ENCODE measurements around the gene NOP9. TPM values are rescaled to one million over a fixed set of nuclear protein-coding genes. Genes with fewer than 3 reads are reported as not detected.
"Not testable (repeated sequence)": the region's sequence is repeated elsewhere in the genome, so short reads cannot be mapped to it uniquely, and the experiment has no call there.

Gene NOP9
- total RNA-seq, 1 donor from 2014 or later, result 14.8 TPM

DNA sequence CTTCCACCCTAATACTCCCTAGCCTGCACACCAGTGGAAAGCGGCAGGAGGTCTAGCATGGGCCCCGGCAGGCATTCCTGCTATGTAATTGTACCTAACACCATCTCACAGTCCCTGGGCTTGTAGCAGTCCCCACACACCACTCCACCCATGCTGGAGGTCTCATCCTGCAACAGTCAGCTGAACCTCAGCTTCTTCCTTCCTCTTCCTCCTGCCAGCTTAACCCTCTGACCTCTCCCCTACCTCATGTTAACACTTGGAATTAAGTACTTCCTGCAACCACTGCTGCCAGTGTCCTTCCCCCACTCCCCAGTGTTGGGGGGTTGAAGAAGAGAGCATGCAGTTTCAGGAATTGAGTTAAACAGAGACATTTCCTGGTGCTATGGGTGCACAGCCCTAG lies 27.7 kb downstream of the NOP9 start:
- H3K27me3 ChIP-seq, result peaks cover 40% of the 10 kb centered on the region
- no peaks in the 10 kb centered on the region for H3K36me3 Mint-ChIP-seq
- no peak overlapping the region for H2AFZ ChIP-seq (replicated peaks)
- no peak for TF ChIP-seq EZH2phosphoT487 (IDR thresholded peaks at IDR 0.05)
- no peak overlapping the region for H3K27ac Mint-ChIP-seq
- peaks cover 6% of the 10 kb centered on the region for H3K4me1 Mint-ChIP-seq
- H3K4me1 ChIP-seq, result peaks cover under 1% of the 10 kb centered on the region
- no peaks in the 10 kb centered on the region for H3K9me3 ChIP-seq (ENCODE audit: low read depth)
- H4K20me1 ChIP-seq (ENCODE audit: low read depth), result no peaks in the 10 kb centered on the region
- H3K27me3 Mint-ChIP-seq (ENCODE audit: insufficient read depth, low read depth), result peaks cover 35% of the 10 kb centered on the region
- H3K9me3 Mint-ChIP-seq, result no peaks in the 10 kb centered on the region
- no peaks in the 10 kb centered on the region for H3K36me3 ChIP-seq
- DNase-seq (ENCODE audit: low spot score), result no peak
- no peaks in the 10 kb centered on the region for H3K79me2 ChIP-seq (ENCODE audit: low read depth)
- no peak overlapping the region for H3K4me2 ChIP-seq
- no peak overlapping the region for H3K9ac ChIP-seq
- H3K27ac ChIP-seq, result no peak overlapping the region
- H3F3A ChIP-seq (ENCODE audit: low read depth), result peaks cover 10% of the 10 kb centered on the region
- H3K4me3 Mint-ChIP-seq, result peak overlapping the region; percentile 30
- no peak overlapping the region for H3K4me3 ChIP-seq

DNA sequence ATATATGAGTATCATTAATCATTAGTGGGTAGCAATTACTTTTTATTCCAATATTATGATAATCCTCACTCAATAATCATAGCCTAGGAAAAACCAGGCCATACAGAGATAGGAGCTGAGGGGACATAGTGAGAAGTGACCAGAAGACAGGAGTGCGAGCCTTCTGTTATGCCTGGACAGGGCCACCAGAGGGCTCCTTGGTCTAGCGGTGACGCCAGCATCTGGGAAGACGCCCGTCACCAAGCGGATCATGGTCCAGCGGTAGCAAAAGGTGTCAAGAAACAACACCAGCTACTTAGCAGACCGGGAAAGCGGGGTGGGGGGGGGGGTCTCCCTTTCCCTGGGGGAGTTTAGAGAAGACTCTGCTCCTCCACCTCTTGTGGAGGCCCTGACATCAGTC lies 28.3 kb downstream of the NOP9 start:
- not testable (repeated sequence) for H3K9me3 Mint-ChIP-seq; H4K20me1 ChIP-seq (ENCODE audit: low read depth); H2AFZ ChIP-seq (replicated peaks); H3K4me1 Mint-ChIP-seq; H3K36me3 Mint-ChIP-seq; H3K9me3 ChIP-seq (ENCODE audit: low read depth); H3K79me2 ChIP-seq (ENCODE audit: low read depth); H3K4me3 Mint-ChIP-seq; H3K4me2 ChIP-seq; H3K9ac ChIP-seq; DNase-seq (ENCODE audit: low spot score); H3K27ac ChIP-seq; H3K4me3 ChIP-seq; H3K36me3 ChIP-seq; H3K4me1 ChIP-seq; H3K27ac Mint-ChIP-seq
- H3K27me3 Mint-ChIP-seq (ENCODE audit: insufficient read depth, low read depth), result peaks cover 37% of the 10 kb centered on the region
- TF ChIP-seq, protein P1, sequence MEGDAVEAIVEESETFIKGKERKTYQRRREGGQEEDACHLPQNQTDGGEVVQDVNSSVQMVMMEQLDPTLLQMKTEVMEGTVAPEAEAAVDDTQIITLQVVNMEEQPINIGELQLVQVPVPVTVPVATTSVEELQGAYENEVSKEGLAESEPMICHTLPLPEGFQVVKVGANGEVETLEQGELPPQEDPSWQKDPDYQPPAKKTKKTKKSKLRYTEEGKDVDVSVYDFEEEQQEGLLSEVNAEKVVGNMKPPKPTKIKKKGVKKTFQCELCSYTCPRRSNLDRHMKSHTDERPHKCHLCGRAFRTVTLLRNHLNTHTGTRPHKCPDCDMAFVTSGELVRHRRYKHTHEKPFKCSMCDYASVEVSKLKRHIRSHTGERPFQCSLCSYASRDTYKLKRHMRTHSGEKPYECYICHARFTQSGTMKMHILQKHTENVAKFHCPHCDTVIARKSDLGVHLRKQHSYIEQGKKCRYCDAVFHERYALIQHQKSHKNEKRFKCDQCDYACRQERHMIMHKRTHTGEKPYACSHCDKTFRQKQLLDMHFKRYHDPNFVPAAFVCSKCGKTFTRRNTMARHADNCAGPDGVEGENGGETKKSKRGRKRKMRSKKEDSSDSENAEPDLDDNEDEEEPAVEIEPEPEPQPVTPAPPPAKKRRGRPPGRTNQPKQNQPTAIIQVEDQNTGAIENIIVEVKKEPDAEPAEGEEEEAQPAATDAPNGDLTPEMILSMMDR (IDR thresholded peaks at IDR 0.05), result peak; percentile 64
- Histone ChIP-seq H3K27me3 (peaks cover 46% of the 10 kb centered on the region), H3F3A (ENCODE audit: low read depth) (peaks cover 16% of the 10 kb centered on the region)

DNA sequence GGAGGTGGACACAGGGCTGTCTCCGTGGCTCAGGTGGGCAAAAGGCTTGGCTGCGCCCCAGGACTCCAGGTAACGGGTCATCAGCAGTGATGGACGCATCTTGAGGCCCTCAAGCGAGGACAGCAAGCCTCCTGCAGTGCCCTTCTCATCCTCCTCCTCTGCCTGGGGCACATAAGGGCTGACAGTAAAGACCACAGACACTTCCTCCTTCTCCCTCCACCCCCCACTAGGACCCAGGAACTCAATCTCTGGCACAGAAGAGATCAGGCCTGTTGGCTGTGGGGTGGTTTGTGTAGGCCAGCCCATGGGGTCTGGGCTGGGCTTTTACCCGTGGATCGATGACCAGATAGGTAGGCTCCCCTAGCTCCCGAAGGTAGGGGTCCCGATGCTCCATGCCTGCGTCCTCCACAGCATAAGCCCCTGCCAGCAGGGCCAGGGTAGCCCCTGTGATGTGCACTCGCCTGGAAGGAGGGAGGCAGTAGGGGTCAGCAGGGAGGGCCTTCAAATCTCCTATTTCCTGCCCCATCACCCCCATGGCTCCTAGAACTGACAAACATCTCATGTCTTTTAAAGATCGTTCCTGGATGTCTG lies 29.5 kb downstream of the NOP9 start:
- H3K4me2 ChIP-seq, result no peak overlapping the region
- no peak overlapping the region for H3K27ac Mint-ChIP-seq

DNA sequence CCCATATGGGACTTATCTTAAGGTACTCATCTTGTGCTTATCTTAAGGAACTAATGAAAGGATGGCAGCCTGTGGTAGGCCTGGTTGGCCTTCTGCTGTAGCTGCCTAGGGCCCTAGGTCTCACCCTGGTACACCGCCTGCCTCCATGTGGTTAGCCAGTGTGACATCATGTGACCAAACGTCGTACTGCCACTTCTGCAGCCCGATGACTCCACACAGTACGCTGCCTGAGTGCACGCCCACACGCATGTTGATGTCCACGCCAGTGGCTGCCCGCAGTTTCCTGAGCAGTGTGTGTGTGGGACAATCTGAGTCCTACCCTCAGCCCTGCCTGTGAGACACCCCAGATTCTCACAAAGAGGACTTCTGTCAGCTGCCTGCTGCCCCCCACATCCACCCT lies 30.1 kb downstream of the NOP9 start:
- H3K4me2 ChIP-seq, result no peak overlapping the region
- peaks cover 7% of the 10 kb centered on the region for H4K20me1 ChIP-seq (ENCODE audit: low read depth)
- peaks cover 22% of the 10 kb centered on the region for H3F3A ChIP-seq (ENCODE audit: low read depth)
- no peak overlapping the region for H3K9ac ChIP-seq
- H3K79me2 ChIP-seq (ENCODE audit: low read depth), result no peaks in the 10 kb centered on the region
- DNase-seq (ENCODE audit: low spot score), result no peak
- Mint-ChIP-seq H3K27me3 (ENCODE audit: insufficient read depth, low read depth) (peaks cover 48% of the 10 kb centered on the region), H3K36me3 (no peaks in the 10 kb centered on the region), H3K4me3 (no peak overlapping the region), H3K9me3 (no peaks in the 10 kb centered on the region), H3K4me1 (peaks cover 9% of the 10 kb centered on the region), H3K27ac (no peak overlapping the region)
- H2AFZ ChIP-seq (replicated peaks), result no peak overlapping the region
- no peak for TF ChIP-seq EZH2phosphoT487 (IDR thresholded peaks at IDR 0.05)
- TF ChIP-seq EZH2 (IDR thresholded peaks at IDR 0.05), result no peak
- TF ChIP-seq, protein P1 (IDR thresholded peaks at IDR 0.05), result no peak
- peaks cover 65% of the 10 kb centered on the region for H3K27me3 ChIP-seq
- H3K4me3 ChIP-seq, result no peak overlapping the region
- no peak overlapping the region for H3K27ac ChIP-seq
- no peaks in the 10 kb centered on the region for H3K36me3 ChIP-seq
- no peaks in the 10 kb centered on the region for H3K9me3 ChIP-seq (ENCODE audit: low read depth)
- peaks cover 4% of the 10 kb centered on the region for H3K4me1 ChIP-seq

More for the DNA sequence above, 29.5 kb downstream of the NOP9 start:
- peaks cover 4% of the 10 kb centered on the region for H3K4me1 ChIP-seq
- H4K20me1 ChIP-seq (ENCODE audit: low read depth), result peaks cover 7% of the 10 kb centered on the region
- Mint-ChIP-seq H3K4me3 (no peak overlapping the region), H3K9me3 (no peaks in the 10 kb centered on the region), H3K27me3 (ENCODE audit: insufficient read depth, low read depth) (peaks cover 46% of the 10 kb centered on the region), H3K36me3 (no peaks in the 10 kb centered on the region), H3K4me1 (peaks cover 10% of the 10 kb centered on the region)
- no peak overlapping the region for H3K4me3 ChIP-seq
- no peaks in the 10 kb centered on the region for H3K36me3 ChIP-seq
- H3K9ac ChIP-seq, result no peak overlapping the region
- no peaks in the 10 kb centered on the region for H3K79me2 ChIP-seq (ENCODE audit: low read depth)
- H2AFZ ChIP-seq (replicated peaks), result no peak overlapping the region
- peaks cover 22% of the 10 kb centered on the region for H3F3A ChIP-seq (ENCODE audit: low read depth)
- no peak for DNase-seq (ENCODE audit: low spot score)
- H3K9me3 ChIP-seq (ENCODE audit: low read depth), result no peaks in the 10 kb centered on the region
- TF ChIP-seq EZH2phosphoT487 (IDR thresholded peaks at IDR 0.05) (no peak), EZH2 (IDR thresholded peaks at IDR 0.05) (no peak)
- TF ChIP-seq, protein P1 (IDR thresholded peaks at IDR 0.05), result no peak
- H3K27me3 ChIP-seq, result peaks cover 59% of the 10 kb centered on the region
- no peak overlapping the region for H3K27ac ChIP-seq
